Thyroid gland (tissue), 4 donors: ENCODE measurements around the gene RNPEPL1. TPM values are rescaled to one million over a fixed set of nuclear protein-coding genes. Genes with fewer than 3 reads are reported as not detected.

Source experiments
- DNase-seq, 2 donors: peaks; one replicate each; pipeline ENCODE4 v3.0.0-alpha.2; 2019
- H3K27ac ChIP-seq, 3 donors: fragments of 200-600 bp; sonication (generic); 1 replicate in 2 of 3; 2 replicates in 1 of 3; pipeline ENCODE4 v1.5.1; 2016 to 2019; ENCODE audit warnings: mild to moderate bottlenecking in 1 of 3, moderate library complexity in 1 of 3
- H3K27me3 ChIP-seq: fragments of 200-600 bp; sonication (generic); one replicate; pipeline ENCODE4 v1.5.1; 2019
- H3K36me3 ChIP-seq, 2 donors: fragments of 200-600 bp; sonication (generic); one replicate each; pipeline ENCODE4 v1.5.1; 2016 to 2019
- H3K4me1 ChIP-seq, 2 donors: fragments of 200-600 bp; sonication (generic); one replicate each; pipeline ENCODE4 v1.5.1; 2017 to 2019
- H3K4me3 ChIP-seq, 3 donors: fragments of 200-600 bp; sonication (generic); replicated peaks in 1 of 3; 1 replicate in 2 of 3; 2 replicates in 1 of 3; pipeline ENCODE4 v1.5.1; 2016; ENCODE audit warnings: mild to moderate bottlenecking in 1 of 3
- H3K9me3 ChIP-seq: fragments of 200-600 bp; sonication (generic); one replicate; pipeline ENCODE4 v1.5.1; 2017
- CTCF ChIP-seq, 6 experiments: fragments of 200-600 bp in 3 of 6; fragments of 450-650 bp in 3 of 6; sonication (generic) in 3 of 6; IDR thresholded peaks; one replicate each; pipeline ENCODE4 v1.5.1; 2016 to 2019; ENCODE audit warnings: antibody characterized with exemption in 6 of 6, mild to moderate bottlenecking in 2 of 6, inconsistent platforms in 1 of 6, moderate library complexity in 1 of 6
- POLR2A ChIP-seq, 2 donors: fragments of 450-650 bp; IDR thresholded peaks; one replicate each; pipeline ENCODE4 v1.6.1; 2017; ENCODE audit warnings: antibody characterized with exemption in 2 of 2, mild to moderate bottlenecking in 2 of 2, moderate library complexity in 1 of 2
- WGBS, 2 donors: methylation state at CpG; one replicate each; pipeline ENCODE4 v1.1.5; 2017; 5-methylcytosine and 5-hydroxymethylcytosine counted together
- intact Hi-C: fragments of 100-400 bp; cut with DNase I; formaldehyde crosslinking; loops from one replicate; pipeline ENCODE4 v1.15.1; 2023
- total RNA-seq, 4 donors: library from RNA; depleted of rRNA; stranded (reverse); fragments of >200 nt; gene quantifications; one replicate each; pipeline ENCODE4 v1.2.3, GENCODE V29; 2016

RNPEPL1 gene, protein sequence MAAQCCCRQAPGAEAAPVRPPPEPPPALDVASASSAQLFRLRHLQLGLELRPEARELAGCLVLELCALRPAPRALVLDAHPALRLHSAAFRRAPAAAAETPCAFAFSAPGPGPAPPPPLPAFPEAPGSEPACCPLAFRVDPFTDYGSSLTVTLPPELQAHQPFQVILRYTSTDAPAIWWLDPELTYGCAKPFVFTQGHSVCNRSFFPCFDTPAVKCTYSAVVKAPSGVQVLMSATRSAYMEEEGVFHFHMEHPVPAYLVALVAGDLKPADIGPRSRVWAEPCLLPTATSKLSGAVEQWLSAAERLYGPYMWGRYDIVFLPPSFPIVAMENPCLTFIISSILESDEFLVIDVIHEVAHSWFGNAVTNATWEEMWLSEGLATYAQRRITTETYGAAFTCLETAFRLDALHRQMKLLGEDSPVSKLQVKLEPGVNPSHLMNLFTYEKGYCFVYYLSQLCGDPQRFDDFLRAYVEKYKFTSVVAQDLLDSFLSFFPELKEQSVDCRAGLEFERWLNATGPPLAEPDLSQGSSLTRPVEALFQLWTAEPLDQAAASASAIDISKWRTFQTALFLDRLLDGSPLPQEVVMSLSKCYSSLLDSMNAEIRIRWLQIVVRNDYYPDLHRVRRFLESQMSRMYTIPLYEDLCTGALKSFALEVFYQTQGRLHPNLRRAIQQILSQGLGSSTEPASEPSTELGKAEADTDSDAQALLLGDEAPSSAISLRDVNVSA
- 10 to 100 TPM; 20.0 to 45.5 (median 37.3) TPM for total RNA-seq

DNA sequence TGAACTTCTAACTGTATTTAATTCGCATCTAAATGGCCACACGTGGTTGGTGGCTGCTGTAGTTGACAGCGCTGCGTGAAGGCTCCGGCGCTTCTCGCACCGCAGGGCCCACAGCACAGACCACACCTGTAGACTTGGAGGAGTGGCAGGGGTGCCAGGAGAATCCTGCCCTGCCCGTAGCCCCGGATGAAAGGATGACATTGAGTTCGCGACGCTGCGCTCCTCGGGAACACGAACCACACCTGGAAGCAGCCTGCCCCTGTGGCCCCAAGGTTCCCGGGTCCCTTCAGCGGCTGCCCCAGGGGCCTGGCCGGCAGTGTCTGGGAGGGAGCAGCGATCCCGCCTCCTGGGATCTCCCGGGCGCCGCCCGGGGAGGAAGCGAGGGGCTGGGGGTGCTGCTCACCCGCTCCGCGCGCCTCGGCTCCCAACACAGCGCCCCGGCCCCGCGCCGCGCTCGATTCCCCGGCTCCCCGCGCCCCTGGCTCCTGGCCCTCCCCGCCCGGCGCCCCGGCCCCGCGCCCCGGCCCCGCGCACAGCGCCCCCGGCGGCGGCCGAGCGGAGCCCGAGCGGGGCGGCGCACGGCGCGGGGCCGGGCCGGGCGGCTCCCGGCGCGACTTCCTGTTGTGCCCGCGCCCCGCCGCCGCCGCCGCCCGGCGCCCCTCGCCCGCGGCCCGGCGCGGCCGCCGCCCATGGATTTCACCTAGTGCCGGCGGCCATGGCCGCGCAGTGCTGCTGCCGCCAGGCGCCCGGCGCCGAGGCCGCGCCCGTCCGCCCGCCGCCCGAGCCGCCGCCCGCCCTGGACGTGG lies at the start of gene RNPEPL1:
Gene RNPEPL1 (plus strand): TSS at position 613 of the 806 bp plus-strand sequence. CDS start 103 bp downstream, at position 716.
- peaks cover 30 to 47% of the 10 kb centered on the region in 2 donors for H3K4me1 ChIP-seq
- peak in 1 of 6 experiments; percentile 3 for TF ChIP-seq CTCF (IDR thresholded peaks at IDR 0.05)
- TF ChIP-seq POLR2A (IDR thresholded peaks at IDR 0.05): peak in 1 of 2 donors; percentile 28
- H3K36me3 ChIP-seq: no peaks in the 10 kb centered on the region
- no peaks in the 10 kb centered on the region for H3K27me3 ChIP-seq
- DNase-seq: peak; percentile 57 to 59
- peak within 1 kb of the TSS; percentile 14 to 64 (median 46) for H3K4me3 ChIP-seq
- peak within 1 kb of the TSS; percentile 26 to 93 (median 86) for H3K27ac ChIP-seq
- 0% methylated on average over 2 to 11 of the region's 106 CpGs for WGBS, 2 donors
- no peaks in the 10 kb centered on the region for H3K9me3 ChIP-seq
- intact Hi-C loops: loop anchor here (10.0 kb wide), 1 partner anchor 333 kb away; no protein-coding TSS in a partner anchor

DNA sequence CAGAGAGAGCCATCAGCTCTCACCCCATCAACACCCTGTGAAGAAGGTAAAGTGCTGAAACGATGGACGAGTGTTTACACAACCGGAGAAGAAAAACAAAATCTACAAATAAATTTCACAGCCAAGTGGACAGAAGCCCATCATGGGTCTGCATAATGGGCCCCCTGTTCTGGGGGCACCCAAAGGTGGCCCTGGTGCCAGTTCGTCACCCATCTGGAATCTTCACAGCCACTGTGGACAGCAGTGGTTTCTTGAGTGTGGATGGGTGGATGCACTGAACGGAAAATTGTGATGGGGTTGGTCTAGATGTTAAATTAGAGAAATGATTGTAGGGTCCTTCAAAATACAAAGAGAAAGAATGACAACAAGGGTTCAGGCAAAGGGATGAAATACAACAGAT lies 49.3 kb upstream of the RNPEPL1 start:
- H3K9me3 ChIP-seq: no peaks in the 10 kb centered on the region
- 85 to 87% methylated on average over 5 of the region's 5 CpGs for WGBS, 2 donors
- H3K27me3 ChIP-seq: no peaks in the 10 kb centered on the region
- no peak for DNase-seq
- no peak overlapping the region for H3K27ac ChIP-seq
- TF ChIP-seq CTCF (IDR thresholded peaks at IDR 0.05) (no peak), POLR2A (IDR thresholded peaks at IDR 0.05) (no peak)
- intact Hi-C loops: no loop called here
- peaks cover 0 to 12% of the 10 kb centered on the region in 2 donors for H3K4me1 ChIP-seq
- peaks cover 4 to 9% of the 10 kb centered on the region in 2 donors for H3K36me3 ChIP-seq
- no peak overlapping the region for H3K4me3 ChIP-seq

DNA sequence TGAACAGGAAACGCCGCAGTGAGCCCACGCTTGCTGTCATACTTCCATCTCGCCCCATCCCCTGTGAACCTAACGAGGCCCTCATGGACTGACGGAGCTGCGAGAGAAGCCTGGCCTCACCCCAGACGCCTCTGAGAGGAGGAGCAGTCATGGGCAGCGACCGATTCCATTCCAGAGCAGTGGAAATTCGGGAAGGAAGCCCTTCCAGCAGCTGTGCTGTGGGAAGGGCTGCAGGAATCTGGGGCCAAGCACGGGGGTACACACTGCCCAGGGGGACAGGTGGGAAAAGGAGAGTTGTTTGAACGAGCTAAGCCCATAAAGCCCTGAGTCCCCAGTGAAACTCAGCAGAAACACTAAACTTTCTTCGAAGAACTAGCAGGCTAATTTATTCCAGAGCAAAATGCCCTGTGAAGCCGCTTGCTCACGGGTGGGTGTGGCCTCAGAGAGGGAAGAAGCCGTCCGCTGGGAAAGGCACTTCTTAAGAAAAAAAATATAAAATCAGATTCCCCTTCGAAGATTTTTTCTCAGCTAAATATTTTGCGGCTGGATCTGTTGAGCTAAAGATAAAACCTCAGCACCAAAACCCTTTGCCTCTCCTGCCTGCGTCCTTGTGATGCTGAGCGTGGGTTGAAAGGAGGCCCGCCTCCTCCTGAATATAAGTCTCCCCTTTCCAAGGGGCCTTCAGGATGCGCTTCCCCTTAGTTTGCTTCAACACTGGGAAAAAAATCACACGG lies 48.7 kb upstream of the RNPEPL1 start:
- no peak overlapping the region for H3K27ac ChIP-seq
- no peak for TF ChIP-seq CTCF (IDR thresholded peaks at IDR 0.05)
- TF ChIP-seq POLR2A (IDR thresholded peaks at IDR 0.05): no peak
- peaks cover 4 to 11% of the 10 kb centered on the region in 2 donors for H3K36me3 ChIP-seq
- no peaks in the 10 kb centered on the region for H3K9me3 ChIP-seq
- no peaks in the 10 kb centered on the region for H3K27me3 ChIP-seq
- H3K4me3 ChIP-seq: no peak overlapping the region
- DNase-seq: peak in 1 of 2 donors; percentile 25
- H3K4me1 ChIP-seq: peaks cover 0 to 12% of the 10 kb centered on the region in 2 donors
- 34 to 39% methylated on average over 25 of the region's 25 CpGs for WGBS, 2 donors
- intact Hi-C loops: no loop called here

- no peak overlapping the region for H3K27ac ChIP-seq
- peaks cover 4 to 11% of the 10 kb centered on the region in 2 donors for H3K36me3 ChIP-seq
- no peaks in the 10 kb centered on the region for H3K27me3 ChIP-seq
- intact Hi-C loops: no loop called here
- H3K9me3 ChIP-seq: no peaks in the 10 kb centered on the region
- WGBS, 2 donors: 36 to 42% methylated on average over 22 to 24 of the region's 52 CpGs
- TF ChIP-seq CTCF (IDR thresholded peaks at IDR 0.05): no peak
- TF ChIP-seq POLR2A (IDR thresholded peaks at IDR 0.05): no peak
- no peak for DNase-seq
- H3K4me1 ChIP-seq: peaks cover 0 to 12% of the 10 kb centered on the region in 2 donors
- no peak overlapping the region for H3K4me3 ChIP-seq
Measured at GRCh38 chr2:240520130-240520973, 47.9 kb upstream of the RNPEPL1 start.
